BE2C (cell line): ENCODE measurements around the gene SUN5.

Experiments used
- DNase-seq: peaks from one replicate; pipeline ENCODE4 v3.0.0-alpha.2; 2020
- H3K27me3 ChIP-seq: fragments of 250-450 bp; sonication (Bioruptor Pico); 2 replicates; pipeline ENCODE4 v1.5.1; 2020; ENCODE audit warnings: mild to moderate bottlenecking
- H3K36me3 ChIP-seq: fragments of 250-450 bp; sonication (Bioruptor Pico); 2 replicates; pipeline ENCODE4 v1.5.1; 2020; ENCODE audit warnings: mild to moderate bottlenecking
- H3K4me1 ChIP-seq: fragments of 250-450 bp; sonication (Bioruptor Pico); 2 replicates; pipeline ENCODE4 v1.5.1; 2020
- H3K4me3 ChIP-seq: 2 replicates; pipeline ENCODE4 v1.5.1; 2011; ENCODE audit warnings: low read depth, low read length
- H3K9me3 ChIP-seq: fragments of 250-450 bp; sonication (Bioruptor Pico); 2 replicates; pipeline ENCODE4 v1.5.1; 2020
- CTCF ChIP-seq: IDR thresholded peaks from 2 replicates; pipeline ENCODE4 v1.5.1; 2012; ENCODE audit warnings: mild to moderate bottlenecking, low read depth, low read length

The SUN5 gene

GRCh38 chr20:33010674-33011449, 6.6 kb upstream of the SUN5 start:
- Histone ChIP-seq H3K4me3 (no peak overlapping the region), H3K4me1 (no peaks in the 10 kb centered on the region), H3K9me3 (no peaks in the 10 kb centered on the region), H3K27me3 (no peaks in the 10 kb centered on the region), H3K36me3 (no peaks in the 10 kb centered on the region)
- DNase-seq = no peak
- TF ChIP-seq CTCF = no peak

GRCh38 chr20:33010133-33010504, 5.9 kb upstream of the SUN5 start:
- Histone ChIP-seq H3K27me3 (no peaks in the 10 kb centered on the region), H3K4me1 (no peaks in the 10 kb centered on the region), H3K36me3 (no peaks in the 10 kb centered on the region), H3K9me3 (no peaks in the 10 kb centered on the region), H3K4me3 (no peak overlapping the region)
- TF ChIP-seq CTCF = no peak
- no peak for DNase-seq

- TF ChIP-seq CTCF = no peak
Measured at GRCh38 chr20:33009214-33010132, 5.2 kb upstream of the SUN5 start.

GRCh38 chr20:33008336-33009213, 4.3 kb upstream of the SUN5 start:
- Histone ChIP-seq H3K4me3 (no peak overlapping the region), H3K27me3 (no peaks in the 10 kb centered on the region), H3K9me3 (no peaks in the 10 kb centered on the region), H3K36me3 (no peaks in the 10 kb centered on the region), H3K4me1 (no peaks in the 10 kb centered on the region)
- no peak for TF ChIP-seq CTCF
- no peak for DNase-seq

More at GRCh38 chr20:33009214-33010132, 5.2 kb upstream of the SUN5 start:
- Histone ChIP-seq H3K36me3 (no peaks in the 10 kb centered on the region), H3K27me3 (no peaks in the 10 kb centered on the region), H3K4me3 (no peak overlapping the region), H3K4me1 (no peaks in the 10 kb centered on the region), H3K9me3 (no peaks in the 10 kb centered on the region)
- peak; percentile 31 for DNase-seq

- no peak within 1 kb of the TSS for H3K4me3 ChIP-seq
- no peaks in the 10 kb centered on the region for H3K27me3 ChIP-seq
- no peaks in the 10 kb centered on the region for H3K9me3 ChIP-seq
- H3K36me3 ChIP-seq = no peaks in the 10 kb centered on the region
- no peak for DNase-seq
- no peak for TF ChIP-seq CTCF
- no peaks in the 10 kb centered on the region for H3K4me1 ChIP-seq
Measured at GRCh38 chr20:33007376-33008335, 3.4 kb upstream of the SUN5 start, which contains the start of gene BPIFB2. Gene BPIFB2 (plus strand): TSS chr20:33007704. CDS start chr20:33008575, 871 bp downstream.
